ENCODE results near the gene SKAP2. TPM values are rescaled to one million over a fixed set of nuclear protein-coding genes. Genes with fewer than 3 reads are reported as not detected.

SKAP2 gene
- total and polyA plus RNA-seq, 2 of the 13 experiments (the other 11 are each of a cell fraction or from before 2014, with no cell fraction given): 3.6 to 12.9 TPM

- WGBS (ENCODE audit: low lambda C conversion rate): 70% methylated on average over 2 of the region's 2 CpGs
- DNase-seq (ENCODE audit: low spot score) (peak; percentile 64), FAIRE-seq (no peak), ATAC-seq (no peak)
- no peak overlapping the region for H3K9ac ChIP-seq (ENCODE audit: insufficient read depth, low read depth, low read length)
- no peak overlapping the region for H3K4me3 ChIP-seq (replicated peaks in 1 of 3; ENCODE audit: insufficient read depth in 1 of 3, low read depth in 2 of 3, low read length in 3 of 3)
- H3K36me3 ChIP-seq (replicated peaks in 1 of 2; ENCODE audit: control insufficient read depth in 1 of 2, insufficient read depth in 2 of 2, low read length in 2 of 2): no peaks in the 10 kb centered on the region
- ChIA-PET POLR2A (interaction anchor here (1.0 kb wide), 1 partner anchor 17 kb away, joined by 4 read pairs; no protein-coding TSS in a partner anchor), CTCF (ENCODE audit: low intra/inter-chr PET ratio, low total read pairs) (no interaction called here)
- no peaks in the 10 kb centered on the region for H4K20me1 ChIP-seq (ENCODE audit: insufficient read depth, low read length)
- TF ChIP-seq FOSL2 (CRISPR knock-in tag; IDR thresholded peaks at IDR 0.05) (peak; percentile 27; the same call in 1 of the 2 replicates), MXD3 (CRISPR knock-in tag; IDR thresholded peaks at IDR 0.05) (no peak)
- intact Hi-C loops (cut with micrococcal nuclease; ENCODE audit: unreplicated experiment): no loop called here
- H3K9me3 ChIP-seq (ENCODE audit: low read length): no peaks in the 10 kb centered on the region
- in situ Hi-C loops (cut with HindIII; ENCODE audit: extremely low pct_ligation_motif_present, low pct_unique_long_range_greater_than_20kb): no loop called here
- no peaks in the 10 kb centered on the region for H3K79me2 ChIP-seq (ENCODE audit: insufficient read depth, low read length)
- no TSS peak for BruUV-seq (replicated peaks)
- no peak overlapping the region for H2AFZ ChIP-seq (ENCODE audit: low read length)
- no peaks in the 10 kb centered on the region for H3K27me3 ChIP-seq (ENCODE audit: control insufficient read depth in 1 of 2, insufficient read depth in 2 of 2, low read length in 2 of 2)
- H3K4me2 ChIP-seq (ENCODE audit: low read depth, low read length): no peak overlapping the region
- no peak overlapping the region for H3K27ac ChIP-seq (ENCODE audit: extremely low read length, insufficient read depth, low read length)
- H3K4me1 ChIP-seq (ENCODE audit: insufficient read depth, low read length): peaks cover 12% of the 10 kb centered on the region
These were observed 158.8 kb downstream of the SKAP2 start for GRCh38 chr7:26705567-26705966.

- no peaks in the 10 kb centered on the region for H3K79me2 ChIP-seq (ENCODE audit: insufficient read depth, low read length)
- intact Hi-C loops (cut with micrococcal nuclease; ENCODE audit: unreplicated experiment): no loop called here
- TF ChIP-seq KLF12 (CRISPR knock-in tag; IDR thresholded peaks at IDR 0.05; ENCODE audit: borderline replicate concordance) (no peak), ZNF30 (CRISPR knock-in tag; IDR thresholded peaks at IDR 0.05) (no peak), MAFG (CRISPR knock-in tag; IDR thresholded peaks at IDR 0.05) (no peak), AKAP8 (CRISPR knock-in tag; IDR thresholded peaks at IDR 0.05) (no peak), MLLT10 (CRISPR knock-in tag; IDR thresholded peaks at IDR 0.05) (no peak), PRMT3 (CRISPR knock-in tag; IDR thresholded peaks at IDR 0.05; ENCODE audit: borderline replicate concordance, low read depth) (no peak), ZSCAN31 (CRISPR knock-in tag; IDR thresholded peaks at IDR 0.05; ENCODE audit: low read depth) (no peak), SCMH1 (CRISPR knock-in tag; IDR thresholded peaks at IDR 0.05; ENCODE audit: borderline replicate concordance) (no peak), TP53 (CRISPR knock-in tag; conservative IDR thresholded peaks at IDR 0.05) (no peak), KLF6 (CRISPR knock-in tag; IDR thresholded peaks at IDR 0.05) (no peak), ZNF646 (CRISPR knock-in tag; IDR thresholded peaks at IDR 0.05) (no peak)
These were observed 159.6 kb downstream of the SKAP2 start for GRCh38 chr7:26704786-26705185.

More at GRCh38 chr7:26704786-26705185, 159.6 kb downstream of the SKAP2 start:
- no peaks in the 10 kb centered on the region for H4K20me1 ChIP-seq (ENCODE audit: insufficient read depth, low read length)
- in situ Hi-C loops (cut with HindIII; ENCODE audit: extremely low pct_ligation_motif_present, low pct_unique_long_range_greater_than_20kb): no loop called here
- no peak for DNase-seq (ENCODE audit: low spot score)
- no peak overlapping the region for H3K4me2 ChIP-seq (ENCODE audit: low read depth, low read length)
- ChIA-PET CTCF (ENCODE audit: low intra/inter-chr PET ratio, low total read pairs) (no interaction called here), POLR2A (no interaction called here)
- no peak overlapping the region for H3K9ac ChIP-seq (ENCODE audit: insufficient read depth, low read depth, low read length)
- 94% methylated on average over 2 of the region's 2 CpGs for WGBS (ENCODE audit: low lambda C conversion rate)
- H3K9me3 ChIP-seq (ENCODE audit: low read length): no peaks in the 10 kb centered on the region
- H3K27me3 ChIP-seq (ENCODE audit: control insufficient read depth in 1 of 2, insufficient read depth in 2 of 2, low read length in 2 of 2): no peaks in the 10 kb centered on the region
- H3K36me3 ChIP-seq (replicated peaks in 1 of 2; ENCODE audit: control insufficient read depth in 1 of 2, insufficient read depth in 2 of 2, low read length in 2 of 2): no peaks in the 10 kb centered on the region
- H3K4me1 ChIP-seq (ENCODE audit: insufficient read depth, low read length): peaks cover 20% of the 10 kb centered on the region
- H3K4me3 ChIP-seq (replicated peaks in 1 of 3; ENCODE audit: insufficient read depth in 1 of 3, low read depth in 2 of 3, low read length in 3 of 3): no peak overlapping the region
- FAIRE-seq: no peak
- no peak overlapping the region for H2AFZ ChIP-seq (ENCODE audit: low read length)
- no peak for ATAC-seq
- BruUV-seq (replicated peaks): no TSS peak
- H3K27ac ChIP-seq (ENCODE audit: extremely low read length, insufficient read depth, low read length): no peak overlapping the region
